ENCODE results near the gene MCRS1.
A peak's percentile ranks its signal among the peaks of the same experiment; 100 is the strongest.

Gene MCRS1

DNA sequence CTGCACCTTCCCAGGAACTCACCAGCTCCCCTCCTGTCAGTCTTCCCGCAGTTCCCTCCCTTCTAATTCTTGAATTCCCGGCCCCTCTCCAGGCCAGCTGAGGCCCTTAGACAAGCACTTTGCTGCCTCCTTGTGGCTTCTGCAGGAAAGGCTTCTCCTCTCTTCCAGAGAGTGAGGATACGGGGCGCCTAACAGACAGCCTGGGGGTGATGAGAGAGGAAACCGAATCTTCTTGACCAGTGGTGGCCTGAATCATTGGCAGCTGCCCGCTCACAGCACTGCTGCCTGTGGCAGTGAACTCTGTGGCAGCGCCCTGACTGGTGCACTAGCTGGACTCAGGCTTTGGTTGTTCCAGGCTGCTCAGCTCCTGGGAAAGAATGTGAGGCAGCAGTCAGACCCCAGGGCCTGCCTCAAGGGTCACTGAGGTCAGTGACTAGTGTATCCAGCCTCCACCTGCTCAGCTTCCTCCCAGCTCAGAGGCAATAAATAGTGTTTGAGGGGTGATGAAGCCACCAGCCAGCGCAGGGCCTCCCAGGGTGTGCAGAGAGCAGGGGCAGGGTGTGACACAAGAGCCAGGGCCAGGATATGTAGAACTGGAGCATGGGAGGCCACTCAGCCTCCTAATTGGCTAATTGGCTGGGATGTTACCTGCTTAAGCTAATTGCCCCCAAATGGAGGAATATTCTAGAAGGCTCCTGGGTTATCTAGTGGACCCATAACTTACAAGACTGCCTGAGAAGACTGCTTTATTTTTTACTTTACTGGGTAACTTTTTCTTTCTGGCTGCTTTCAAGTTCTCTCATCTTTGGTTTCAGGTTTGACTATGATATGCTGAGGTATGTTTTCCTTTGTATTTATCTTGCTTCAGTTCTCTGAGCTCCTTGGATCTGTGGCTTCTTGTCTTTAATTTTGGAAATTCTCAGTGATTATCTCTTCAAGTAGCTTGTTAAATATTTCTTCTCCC, 12.9 kb upstream of the MCRS1 start:
- Histone ChIP-seq H3K27ac (ENCODE audit: low read depth, low read length) (no peak overlapping the region), H3K4me3 (ENCODE audit: low read depth, low read length) (no peak overlapping the region)

DNA sequence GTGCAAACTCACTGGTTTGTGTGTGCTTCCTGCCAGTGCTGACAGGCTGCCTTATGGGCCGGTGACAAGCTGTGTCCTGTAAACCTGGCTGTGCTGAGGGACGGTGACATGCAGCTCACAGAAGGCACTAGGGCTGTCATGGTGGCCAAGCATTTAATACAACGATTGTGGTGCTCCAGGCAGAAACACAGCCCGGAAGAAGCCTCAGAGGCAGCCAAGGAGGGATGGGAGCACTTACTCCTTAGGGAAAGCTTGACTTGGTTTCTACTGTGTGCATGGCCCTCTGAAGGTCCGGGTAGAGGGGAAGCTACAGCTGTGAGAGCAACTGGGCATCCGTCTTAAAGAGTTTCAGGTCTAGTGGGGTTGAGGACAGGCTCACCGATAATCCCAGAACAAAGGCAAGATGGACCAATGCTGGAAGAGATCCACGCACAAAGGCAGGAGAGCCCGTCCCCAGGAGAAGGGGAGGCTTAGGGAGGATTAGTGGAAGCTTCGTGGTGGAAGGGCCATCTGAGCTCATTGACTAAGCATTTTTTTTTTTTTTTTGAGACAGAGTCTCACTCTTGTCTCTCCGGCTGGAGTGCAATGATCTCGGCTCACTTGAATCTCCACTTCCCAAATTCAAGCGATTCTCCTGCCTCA, 10.7 kb upstream of the MCRS1 start:
- Histone ChIP-seq H3K4me1 (ENCODE audit: control insufficient read depth, insufficient read depth, low read length, unreplicated experiment) (no peaks in the 10 kb centered on the region), H3K27ac (ENCODE audit: low read depth, low read length) (no peak overlapping the region), H3K4me3 (ENCODE audit: low read depth, low read length) (no peak overlapping the region), H2AFZ (ENCODE audit: low read length, unreplicated experiment) (no peak overlapping the region), H3K36me3 (ENCODE audit: insufficient read depth, low read length) (no peaks in the 10 kb centered on the region), H3K27me3 (ENCODE audit: insufficient read depth, low read length) (no peaks in the 10 kb centered on the region), H3K79me2 (ENCODE audit: control insufficient read depth, insufficient read depth, low read length, unreplicated experiment) (no peaks in the 10 kb centered on the region)

More for the DNA sequence above, 12.9 kb upstream of the MCRS1 start:
- Histone ChIP-seq H3K4me1 (ENCODE audit: control insufficient read depth, insufficient read depth, low read length, unreplicated experiment) (no peaks in the 10 kb centered on the region), H3K79me2 (ENCODE audit: control insufficient read depth, insufficient read depth, low read length, unreplicated experiment) (no peaks in the 10 kb centered on the region), H3K36me3 (ENCODE audit: insufficient read depth, low read length) (no peaks in the 10 kb centered on the region), H2AFZ (ENCODE audit: low read length, unreplicated experiment) (no peak overlapping the region), H3K27me3 (ENCODE audit: insufficient read depth, low read length) (no peaks in the 10 kb centered on the region)

DNA sequence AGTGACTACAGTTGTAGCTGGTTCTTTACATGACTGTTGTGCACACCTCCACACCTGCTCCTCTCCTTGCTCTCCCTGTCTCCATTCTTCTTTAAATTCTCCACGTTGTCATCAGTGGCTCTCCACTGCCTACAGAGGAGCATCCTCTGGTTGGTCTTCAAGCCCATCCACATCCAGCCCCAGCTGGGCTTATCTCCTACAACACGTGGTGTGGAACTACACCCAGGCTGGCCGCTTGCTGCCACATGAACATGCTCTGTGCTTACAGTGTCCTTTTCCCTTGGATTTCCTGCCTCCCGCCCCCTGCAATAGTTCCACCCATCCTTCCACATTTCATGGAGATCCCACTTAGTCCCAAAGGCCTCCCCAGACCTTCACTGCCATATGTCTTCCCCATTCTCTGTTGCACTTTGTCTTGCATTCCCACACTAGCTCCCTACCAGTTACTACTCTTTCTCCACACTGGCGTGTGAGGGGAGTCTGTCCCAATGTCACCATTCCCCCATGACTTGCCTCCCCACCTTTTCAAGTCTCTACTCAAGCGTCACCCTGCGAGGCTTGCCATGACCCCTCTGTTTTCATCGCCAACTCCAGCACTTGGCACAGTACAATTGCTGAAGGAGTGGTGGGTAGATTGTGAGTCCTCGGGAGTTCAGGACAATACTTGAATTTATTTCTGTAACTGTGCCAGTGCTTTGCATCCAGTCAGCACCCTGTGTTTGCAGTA, 9.8 kb upstream of the MCRS1 start:
- Histone ChIP-seq H3K4me1 (ENCODE audit: control insufficient read depth, insufficient read depth, low read length, unreplicated experiment) (no peaks in the 10 kb centered on the region), H3K79me2 (ENCODE audit: control insufficient read depth, insufficient read depth, low read length, unreplicated experiment) (no peaks in the 10 kb centered on the region), H3K36me3 (ENCODE audit: insufficient read depth, low read length) (no peaks in the 10 kb centered on the region), H2AFZ (ENCODE audit: low read length, unreplicated experiment) (no peak overlapping the region), H3K27me3 (ENCODE audit: insufficient read depth, low read length) (no peaks in the 10 kb centered on the region), H3K27ac (ENCODE audit: low read depth, low read length) (no peak overlapping the region), H3K4me3 (ENCODE audit: low read depth, low read length) (no peak overlapping the region)

DNA sequence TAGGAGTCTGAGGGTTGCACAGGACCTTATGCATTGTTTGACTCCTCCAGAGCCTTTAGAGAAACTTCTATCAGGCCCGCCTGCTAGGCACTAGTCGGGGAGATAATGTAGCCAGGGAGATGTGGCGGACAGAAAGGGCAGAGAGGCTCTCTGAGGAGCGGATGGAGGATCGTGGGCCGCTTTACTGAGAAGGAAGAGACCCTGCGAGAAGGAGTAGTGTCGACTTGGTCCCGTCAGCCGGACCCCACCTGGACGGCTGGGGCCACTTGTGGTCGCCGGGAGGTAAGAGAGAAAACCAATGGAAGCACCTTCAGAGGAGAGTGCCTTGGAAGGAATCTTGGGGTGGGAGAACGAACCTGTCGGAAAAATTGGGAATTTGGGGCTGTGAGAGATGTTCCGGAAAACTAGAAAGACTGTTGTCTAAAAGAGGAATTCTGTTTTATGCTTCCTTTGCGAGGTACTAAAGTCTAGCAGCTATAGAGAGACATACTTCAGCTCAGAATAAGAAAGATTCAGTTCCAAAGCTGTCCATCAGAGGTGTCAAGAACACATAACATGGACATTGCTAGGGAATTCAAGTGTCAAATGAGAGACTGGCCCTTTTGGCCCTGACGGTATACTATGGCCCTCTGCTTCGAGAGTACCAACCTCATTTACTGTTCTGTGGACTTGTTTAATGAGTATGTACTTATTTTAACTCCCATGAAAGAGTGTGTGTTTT, 660 bp upstream of the MCRS1 start:
- no peaks in the 10 kb centered on the region; the same call in 1 of the 2 replicates for H3K36me3 ChIP-seq (ENCODE audit: insufficient read depth, low read length)
- peaks cover 28% of the 10 kb centered on the region for H3K79me2 ChIP-seq (ENCODE audit: control insufficient read depth, insufficient read depth, low read length, unreplicated experiment)
- no peaks in the 10 kb centered on the region for H3K27me3 ChIP-seq (ENCODE audit: insufficient read depth, low read length)
- H3K4me1 ChIP-seq (ENCODE audit: control insufficient read depth, insufficient read depth, low read length, unreplicated experiment): peaks cover 6% of the 10 kb centered on the region
- peak overlapping the region; percentile 91 for H3K4me3 ChIP-seq (ENCODE audit: low read depth, low read length)
- peak overlapping the region; percentile 73 for H3K27ac ChIP-seq (ENCODE audit: low read depth, low read length)
- peak overlapping the region; percentile 80 for H2AFZ ChIP-seq (ENCODE audit: low read length, unreplicated experiment)

DNA sequence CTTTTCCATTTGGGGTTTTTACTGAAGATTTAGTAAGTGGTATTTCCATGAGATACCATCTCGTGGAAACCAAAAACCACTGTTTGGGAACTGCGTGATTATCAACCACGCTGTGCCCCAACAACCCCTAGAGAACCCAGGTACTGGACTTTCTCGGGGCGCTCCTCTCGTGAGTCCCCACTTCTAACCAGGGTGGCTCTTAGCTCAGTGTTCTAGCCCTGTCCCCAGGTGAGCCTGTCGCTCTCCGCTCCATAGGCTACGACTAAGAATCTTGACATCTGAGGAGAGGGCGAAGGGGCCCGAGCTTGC, 686 bp downstream of the MCRS1 start:
- H3K79me2 ChIP-seq (ENCODE audit: control insufficient read depth, insufficient read depth, low read length, unreplicated experiment): peaks cover 28% of the 10 kb centered on the region
- H3K27ac ChIP-seq (ENCODE audit: low read depth, low read length): no peak overlapping the region
- peak overlapping the region; percentile 93 for H2AFZ ChIP-seq (ENCODE audit: low read length, unreplicated experiment)
- no peaks in the 10 kb centered on the region; the same call in 1 of the 2 replicates for H3K36me3 ChIP-seq (ENCODE audit: insufficient read depth, low read length)
- no peaks in the 10 kb centered on the region for H3K27me3 ChIP-seq (ENCODE audit: insufficient read depth, low read length)
- peak overlapping the region; percentile 91 for H3K4me3 ChIP-seq (ENCODE audit: low read depth, low read length)
- H3K4me1 ChIP-seq (ENCODE audit: control insufficient read depth, insufficient read depth, low read length, unreplicated experiment): peaks cover 6% of the 10 kb centered on the region

DNA sequence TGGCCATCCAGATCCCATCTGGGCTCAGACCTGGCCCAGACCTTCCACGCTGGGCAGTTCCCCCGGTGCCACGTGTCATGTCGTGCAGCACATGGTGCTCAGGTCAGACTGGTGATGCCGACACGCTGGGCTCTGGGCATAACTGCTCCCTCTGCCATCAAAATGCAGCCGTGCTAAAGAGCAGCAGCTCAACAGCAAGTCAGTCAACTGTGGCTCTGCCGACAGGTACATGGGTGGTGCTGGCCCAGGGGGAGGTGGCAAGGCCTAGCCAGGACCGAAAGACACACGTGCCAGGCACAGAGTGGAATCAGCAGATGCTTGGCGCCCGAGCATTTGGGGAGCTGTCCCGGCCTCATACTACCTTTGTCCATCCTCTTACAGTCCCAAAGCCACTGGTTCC, 1.6 kb downstream of the MCRS1 start:
- Histone ChIP-seq H3K27me3 (ENCODE audit: insufficient read depth, low read length) (no peaks in the 10 kb centered on the region), H3K79me2 (ENCODE audit: control insufficient read depth, insufficient read depth, low read length, unreplicated experiment) (peaks cover 28% of the 10 kb centered on the region), H3K4me3 (ENCODE audit: low read depth, low read length) (peak overlapping the region; percentile 91; the same call in 1 of the 2 replicates), H3K36me3 (ENCODE audit: insufficient read depth, low read length) (no peaks in the 10 kb centered on the region; the same call in 1 of the 2 replicates), H3K27ac (ENCODE audit: low read depth, low read length) (no peak overlapping the region), H3K4me1 (ENCODE audit: control insufficient read depth, insufficient read depth, low read length, unreplicated experiment) (peaks cover 6% of the 10 kb centered on the region), H2AFZ (ENCODE audit: low read length, unreplicated experiment) (no peak overlapping the region)

DNA sequence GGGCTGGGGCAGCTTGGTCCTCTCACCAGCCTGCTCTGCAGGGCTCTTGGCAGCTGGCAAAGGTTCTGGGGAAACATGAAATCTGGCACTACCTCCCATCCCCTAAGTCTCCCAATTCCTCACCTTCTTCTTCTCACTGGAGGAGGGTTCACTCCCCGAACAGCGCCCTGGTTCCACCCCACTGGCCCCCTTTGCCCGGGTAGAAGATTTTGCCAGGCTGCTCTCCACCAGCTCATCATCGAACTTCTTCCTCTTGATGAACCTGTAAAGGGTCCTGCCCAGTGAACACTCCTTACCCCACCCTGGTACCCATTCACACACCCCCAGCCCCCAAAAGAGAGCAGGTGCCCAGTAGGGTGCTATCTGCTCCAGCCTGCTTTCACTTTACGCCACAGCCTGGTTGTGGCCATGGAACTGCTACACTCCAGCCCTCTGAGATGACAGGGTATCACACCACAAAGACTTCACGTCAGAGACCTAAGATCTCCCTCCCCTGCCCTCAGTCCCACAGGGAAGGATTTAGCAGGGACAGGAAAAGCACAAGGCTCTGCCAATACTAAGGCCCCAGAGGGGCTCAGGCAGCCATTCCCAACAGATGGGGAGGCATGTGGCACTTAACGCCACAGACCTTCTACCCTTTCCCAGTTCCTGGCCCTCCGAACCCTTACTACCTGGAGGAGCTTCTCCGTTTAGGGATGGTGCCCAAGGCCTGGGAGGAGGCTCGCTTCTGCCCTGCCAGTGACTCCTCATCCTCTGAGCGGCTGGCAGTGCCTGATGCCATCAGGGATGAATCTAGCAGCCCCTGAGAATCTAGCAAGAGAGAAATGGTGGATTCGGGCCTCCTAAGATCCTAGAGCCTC, 2.3 kb downstream of the MCRS1 start:
- Histone ChIP-seq H3K4me1 (ENCODE audit: control insufficient read depth, insufficient read depth, low read length, unreplicated experiment) (peaks cover 6% of the 10 kb centered on the region), H3K27me3 (ENCODE audit: insufficient read depth, low read length) (no peaks in the 10 kb centered on the region), H3K79me2 (ENCODE audit: control insufficient read depth, insufficient read depth, low read length, unreplicated experiment) (peaks cover 24% of the 10 kb centered on the region), H2AFZ (ENCODE audit: low read length, unreplicated experiment) (no peak overlapping the region), H3K4me3 (ENCODE audit: low read depth, low read length) (no peak overlapping the region), H3K27ac (ENCODE audit: low read depth, low read length) (no peak overlapping the region), H3K36me3 (ENCODE audit: insufficient read depth, low read length) (no peaks in the 10 kb centered on the region; the same call in 1 of the 2 replicates)

DNA sequence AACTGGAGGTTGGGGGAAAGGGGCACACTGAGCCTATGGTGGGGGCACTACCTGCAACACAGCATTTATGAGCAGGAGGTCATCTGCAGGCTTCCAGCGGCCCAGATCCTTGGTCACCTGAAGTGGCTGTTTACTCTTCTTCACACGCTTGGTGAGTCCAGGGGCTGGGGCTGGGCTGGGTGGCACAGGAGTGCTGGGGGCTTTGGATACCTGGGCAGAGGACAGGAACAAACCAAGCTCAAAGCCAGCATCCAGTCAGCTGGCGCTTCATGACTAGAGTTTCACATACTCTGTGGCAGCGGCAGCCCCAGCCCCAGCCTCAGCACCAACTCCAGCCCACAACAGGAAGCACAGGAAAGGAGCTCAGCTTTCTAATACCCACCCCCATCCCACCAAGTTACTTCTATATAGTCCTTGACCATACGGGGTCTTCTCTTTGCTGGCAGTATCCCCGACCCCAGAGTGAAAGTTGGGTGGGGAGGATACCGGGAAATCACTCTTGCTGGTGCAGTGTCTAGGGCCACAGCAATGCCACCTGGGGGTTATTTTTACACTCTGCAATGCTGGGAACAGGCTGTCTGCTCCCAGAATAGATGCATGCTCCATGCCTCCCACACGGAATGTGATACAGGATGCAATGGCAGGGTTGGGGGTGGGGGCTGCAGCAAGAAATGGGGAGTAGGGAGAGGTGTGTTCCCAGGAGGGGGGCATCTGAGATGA, 3.1 kb downstream of the MCRS1 start:
- H3K36me3 ChIP-seq (ENCODE audit: insufficient read depth, low read length): peaks cover under 1% of the 10 kb centered on the region; the same call in 1 of the 2 replicates

DNA sequence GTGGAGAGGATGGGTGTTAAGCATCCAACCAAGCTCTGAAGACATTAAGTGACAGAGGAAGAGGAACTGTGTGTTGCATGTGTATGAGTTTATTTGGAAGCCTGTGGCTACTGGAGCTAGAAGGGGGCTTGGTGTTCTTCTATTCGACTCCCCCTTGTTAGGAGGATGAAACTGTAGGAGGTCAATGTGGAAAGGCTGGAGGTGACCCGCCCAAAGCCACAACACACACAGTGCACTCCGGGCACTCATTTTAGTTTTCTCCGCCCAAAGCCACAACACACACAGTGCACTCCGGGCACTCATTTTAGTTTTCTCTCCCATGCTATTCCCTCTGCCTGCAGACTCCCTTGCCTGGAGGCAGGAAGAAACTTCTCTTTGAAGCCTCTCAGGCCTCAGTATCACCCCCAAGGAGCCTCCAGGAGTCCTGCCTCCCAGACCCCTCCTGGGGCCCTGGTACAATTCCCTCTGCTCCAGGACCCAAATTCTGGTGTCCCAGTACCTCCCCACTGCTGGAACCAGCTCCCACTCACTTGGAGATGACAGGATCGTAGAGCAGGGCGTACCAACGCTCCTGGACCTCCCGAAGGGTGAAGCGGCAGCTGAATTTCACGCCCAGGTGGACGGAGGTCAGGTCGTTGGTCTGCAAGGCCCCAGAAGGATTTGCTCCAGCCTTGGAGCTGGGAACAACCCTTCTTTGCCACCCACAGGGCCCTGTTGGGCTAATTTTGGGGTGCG, 3.8 kb downstream of the MCRS1 start:
- Histone ChIP-seq H3K27me3 (ENCODE audit: insufficient read depth, low read length) (no peaks in the 10 kb centered on the region), H2AFZ (ENCODE audit: low read length, unreplicated experiment) (no peak overlapping the region), H3K27ac (ENCODE audit: low read depth, low read length) (no peak overlapping the region), H3K4me1 (ENCODE audit: control insufficient read depth, insufficient read depth, low read length, unreplicated experiment) (peaks cover 6% of the 10 kb centered on the region), H3K36me3 (ENCODE audit: insufficient read depth, low read length) (peaks cover 3% of the 10 kb centered on the region; the same call in 1 of the 2 replicates), H3K4me3 (ENCODE audit: low read depth, low read length) (no peak overlapping the region), H3K79me2 (ENCODE audit: control insufficient read depth, insufficient read depth, low read length, unreplicated experiment) (peaks cover 23% of the 10 kb centered on the region)

More for the DNA sequence above, 3.1 kb downstream of the MCRS1 start:
- no peaks in the 10 kb centered on the region for H3K27me3 ChIP-seq (ENCODE audit: insufficient read depth, low read length)
- H3K27ac ChIP-seq (ENCODE audit: low read depth, low read length): no peak overlapping the region
- H3K79me2 ChIP-seq (ENCODE audit: control insufficient read depth, insufficient read depth, low read length, unreplicated experiment): peaks cover 24% of the 10 kb centered on the region
- H3K4me1 ChIP-seq (ENCODE audit: control insufficient read depth, insufficient read depth, low read length, unreplicated experiment): peaks cover 6% of the 10 kb centered on the region
- no peak overlapping the region for H2AFZ ChIP-seq (ENCODE audit: low read length, unreplicated experiment)
- no peak overlapping the region for H3K4me3 ChIP-seq (ENCODE audit: low read depth, low read length)
